ENCODE results near the gene TSPYL4.
"Not testable (repeated sequence)": the region's sequence is repeated elsewhere in the genome, so short reads cannot be mapped to it uniquely, and the experiment has no call there.

The TSPYL4 gene

DNA sequence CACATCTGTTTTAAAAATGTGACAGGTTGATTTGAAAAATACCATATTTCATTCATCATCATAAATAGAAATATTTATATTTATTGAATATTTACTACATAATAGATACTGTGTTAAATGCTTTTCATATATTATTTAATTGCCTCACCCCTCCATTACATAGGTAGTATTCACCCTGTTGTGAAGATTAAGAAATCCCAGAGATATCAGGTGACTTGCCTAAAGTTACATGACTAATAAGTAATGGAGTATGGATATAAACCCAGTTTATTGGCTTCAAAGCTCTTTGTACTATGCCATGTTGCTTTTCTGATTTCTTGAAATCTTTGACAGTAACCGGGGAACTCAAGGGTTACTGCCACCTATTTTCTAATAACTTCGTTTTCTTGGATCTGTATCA is 36.0 kb upstream of the TSPYL4 start:
- no peaks in the 10 kb centered on the region for H3K27me3 ChIP-seq (ENCODE audit: low read depth, low read length)
- no peak overlapping the region for H3K4me3 ChIP-seq (ENCODE audit: low read length)
- no peaks in the 10 kb centered on the region for H3K9me3 ChIP-seq (ENCODE audit: insufficient read depth, low read length)
- H3K4me2 ChIP-seq (ENCODE audit: low read length), result no peak overlapping the region
- H4K20me1 ChIP-seq (ENCODE audit: insufficient read depth, low read length), result no peaks in the 10 kb centered on the region
- TF ChIP-seq EZH2phosphoT487 (IDR thresholded peaks at IDR 0.05; ENCODE audit: low read depth), result no peak
- no peak for TF ChIP-seq CTCF (IDR thresholded peaks at IDR 0.05; ENCODE audit: low read depth, low read length)
- H3K36me3 ChIP-seq (replicated peaks; ENCODE audit: low read depth, low read length), result no peaks in the 10 kb centered on the region
- no peak overlapping the region for H3K9ac ChIP-seq (ENCODE audit: low read length)
- no peak overlapping the region for H2AFZ ChIP-seq (ENCODE audit: low read depth, low read length)
- peaks cover 30% of the 10 kb centered on the region for H3K4me1 ChIP-seq (ENCODE audit: low read length)
- H3K79me2 ChIP-seq (ENCODE audit: low read length), result no peaks in the 10 kb centered on the region
- no peak overlapping the region for H3K27ac ChIP-seq (ENCODE audit: low read length)

- Histone ChIP-seq H3K27me3 (ENCODE audit: low read depth, low read length) (no peaks in the 10 kb centered on the region), H3K9me3 (ENCODE audit: insufficient read depth, low read length) (no peaks in the 10 kb centered on the region), H3K4me1 (ENCODE audit: low read length) (peaks cover 34% of the 10 kb centered on the region), H4K20me1 (ENCODE audit: insufficient read depth, low read length) (no peaks in the 10 kb centered on the region), H3K79me2 (ENCODE audit: low read length) (no peaks in the 10 kb centered on the region), H3K27ac (ENCODE audit: low read length) (no peak overlapping the region), H2AFZ (ENCODE audit: low read depth, low read length) (no peak overlapping the region), H3K36me3 (replicated peaks; ENCODE audit: low read depth, low read length) (no peaks in the 10 kb centered on the region), H3K4me2 (ENCODE audit: low read length) (peak overlapping the region; percentile 42; the same call in 1 of the 2 replicates), H3K4me3 (ENCODE audit: low read length) (peak overlapping the region; percentile 55), H3K9ac (ENCODE audit: low read length) (no peak overlapping the region)
- TF ChIP-seq CTCF (IDR thresholded peaks at IDR 0.05; ENCODE audit: low read depth, low read length) (peak; percentile 71), EZH2phosphoT487 (IDR thresholded peaks at IDR 0.05; ENCODE audit: low read depth) (no peak)
Observed at GRCh38 chr6:116287689-116288282, 33.9 kb upstream of the TSPYL4 start.

- no peaks in the 10 kb centered on the region for H3K27me3 ChIP-seq (ENCODE audit: low read depth, low read length)
- H3K36me3 ChIP-seq (replicated peaks; ENCODE audit: low read depth, low read length), result no peaks in the 10 kb centered on the region
- no peak overlapping the region for H3K27ac ChIP-seq (ENCODE audit: low read length)
- H3K4me1 ChIP-seq (ENCODE audit: low read length), result peaks cover 37% of the 10 kb centered on the region
- H3K4me2 ChIP-seq (ENCODE audit: low read length), result no peak overlapping the region
- H4K20me1 ChIP-seq (ENCODE audit: insufficient read depth, low read length), result no peaks in the 10 kb centered on the region
- TF ChIP-seq EZH2phosphoT487 (IDR thresholded peaks at IDR 0.05; ENCODE audit: low read depth) (no peak), CTCF (IDR thresholded peaks at IDR 0.05; ENCODE audit: low read depth, low read length) (no peak)
- H2AFZ ChIP-seq (ENCODE audit: low read depth, low read length), result no peak overlapping the region
- no peaks in the 10 kb centered on the region for H3K79me2 ChIP-seq (ENCODE audit: low read length)
- H3K4me3 ChIP-seq (ENCODE audit: low read length), result no peak overlapping the region
- H3K9me3 ChIP-seq (ENCODE audit: insufficient read depth, low read length), result no peaks in the 10 kb centered on the region
- no peak overlapping the region for H3K9ac ChIP-seq (ENCODE audit: low read length)
Observed at GRCh38 chr6:116286773-116287358, 33.0 kb upstream of the TSPYL4 start.

DNA sequence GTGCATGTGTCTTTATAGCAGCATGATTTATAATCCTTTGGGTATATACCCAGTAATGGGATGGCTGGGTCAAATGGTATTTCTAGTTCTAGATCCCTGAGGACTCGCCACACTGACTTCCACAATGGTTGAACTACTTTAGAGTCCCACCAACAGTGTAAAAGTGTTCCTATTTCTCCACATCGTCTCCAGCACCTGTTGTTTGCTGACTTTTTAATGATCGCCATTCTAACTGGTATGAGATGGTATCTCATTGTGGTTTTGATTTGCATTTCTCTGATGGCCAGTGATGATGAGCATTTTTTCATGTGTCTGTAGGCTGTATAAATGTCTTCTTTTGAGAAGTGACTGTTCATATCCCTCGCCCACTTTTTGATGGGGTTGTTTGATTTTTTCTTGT is 31.1 kb upstream of the TSPYL4 start:
- H3K4me1 ChIP-seq (ENCODE audit: low read length), result peaks cover 46% of the 10 kb centered on the region
- not testable (repeated sequence) for H4K20me1 ChIP-seq (ENCODE audit: insufficient read depth, low read length); H3K4me2 ChIP-seq (ENCODE audit: low read length); H3K27me3 ChIP-seq (ENCODE audit: low read depth, low read length); H3K9me3 ChIP-seq (ENCODE audit: insufficient read depth, low read length); H3K4me3 ChIP-seq (ENCODE audit: low read length); H2AFZ ChIP-seq (ENCODE audit: low read depth, low read length); H3K27ac ChIP-seq (ENCODE audit: low read length); H3K9ac ChIP-seq (ENCODE audit: low read length); H3K36me3 ChIP-seq (replicated peaks; ENCODE audit: low read depth, low read length); H3K79me2 ChIP-seq (ENCODE audit: low read length)
